Fibroblast of lung (primary cell): ENCODE data around the gene SLC22A23. TPM values are rescaled to one million over a fixed set of nuclear protein-coding genes. Genes with fewer than 3 reads are reported as not detected.

ENCODE experiments used
- DNase-seq, 2 donors: peaks; one replicate each; pipeline versions ENCODE4 v3.0.0 to v3.0.0-alpha.2; 2010; ENCODE audit warnings: low read depth in 2 of 2
- H2AFZ ChIP-seq: 2 replicates; pipeline ENCODE4 v1.5.1; 2012; ENCODE audit warnings: low read length, control low read depth, inconsistent platforms
- H3K27ac ChIP-seq: 2 replicates; pipeline ENCODE4 v1.5.1; 2011; ENCODE audit warnings: low read length, control low read depth; ENCODE audit not compliant: insufficient read depth
- H3K27me3 ChIP-seq: 2 replicates; pipeline ENCODE4 v1.5.1; 2011; ENCODE audit warnings: mild to moderate bottlenecking, low read length; ENCODE audit not compliant: control insufficient read depth, insufficient read depth
- H3K36me3 ChIP-seq: 2 replicates; pipeline ENCODE4 v1.5.1; 2011; ENCODE audit warnings: low read length; ENCODE audit not compliant: control insufficient read depth, insufficient read depth
- H3K4me1 ChIP-seq: 2 replicates; pipeline ENCODE4 v1.5.1; 2011; ENCODE audit warnings: low read length; ENCODE audit not compliant: control insufficient read depth, insufficient read depth; ENCODE audit errors: extremely low read depth
- H3K4me2 ChIP-seq: 2 replicates; pipeline ENCODE4 v1.5.1; 2011; ENCODE audit warnings: low read length, control low read depth; ENCODE audit not compliant: insufficient read depth; ENCODE audit errors: extremely low read depth
- H3K4me3 ChIP-seq, 4 experiments: fragments of 200-600 bp in 1 of 4; sonication (generic) in 1 of 4; replicated peaks in 1 of 4; 2 replicates each; pipeline ENCODE4 v1.5.1; 2011 to 2016; ENCODE audit warnings: low read length in 4 of 4, low read depth in 3 of 4, mild to moderate bottlenecking in 3 of 4, control low read depth in 2 of 4, inconsistent platforms in 1 of 4, mixed read lengths in 1 of 4; ENCODE audit not compliant: insufficient read depth in 1 of 4; ENCODE audit errors: control extremely low read depth in 1 of 4
- H3K79me2 ChIP-seq: 2 replicates; pipeline ENCODE4 v1.5.1; 2012; ENCODE audit warnings: mild to moderate bottlenecking, low read length, inconsistent platforms; ENCODE audit not compliant: control insufficient read depth, insufficient read depth
- H3K9ac ChIP-seq: 2 replicates; pipeline ENCODE4 v1.5.1; 2011; ENCODE audit warnings: mild to moderate bottlenecking, low read length, control low read depth; ENCODE audit not compliant: insufficient read depth
- H3K9me3 ChIP-seq: 2 replicates; pipeline ENCODE4 v1.5.1; 2012; ENCODE audit warnings: low read depth, low read length; ENCODE audit not compliant: control insufficient read depth, insufficient read depth
- H4K20me1 ChIP-seq: 2 replicates; pipeline ENCODE4 v1.5.1; 2011; ENCODE audit warnings: low read length; ENCODE audit not compliant: control insufficient read depth, insufficient read depth; ENCODE audit errors: extremely low read depth
- EZH2 ChIP-seq: IDR thresholded peaks from 2 replicates; pipeline ENCODE4 v1.5.1; 2012; ENCODE audit warnings: low read length, control low read depth, mild to moderate bottlenecking; ENCODE audit errors: missing control alignments
- polyA plus RNA-seq, 2 donors: library from polyadenylated mRNA; depleted of rRNA in 1 of 2; stranded (reverse) in 1 of 2; unstranded in 1 of 2; fragments of >200 nt; gene quantifications; 2 replicates each; pipeline ENCODE4 v1.2.1, GENCODE V29; 2011 to 2012; ENCODE audit warnings: missing spikeins in 1 of 2
- total RNA-seq: library from RNA; depleted of rRNA; stranded (reverse); fragments of >200 nt; gene quantifications from 2 replicates; pipeline ENCODE4 v1.2.1, GENCODE V29; 2014
- TF ChIP-seq, protein P1 (sequence below), 2 donors: IDR thresholded peaks in 1 of 2; conservative IDR thresholded peaks in 1 of 2; 1 replicate in 1 of 2; 2 replicates in 1 of 2; pipeline ENCODE4 v1.5.1; 2011 to 2012; ENCODE audit warnings: low read length in 2 of 2, control low read depth in 1 of 2, inconsistent platforms in 1 of 2, low read depth in 1 of 2, mild to moderate bottlenecking in 1 of 2

SLC22A23 gene
- total and polyA plus RNA-seq, 2 donors (not counting 1 experiment from before 2014, with no cell fraction given) = 0.37 to 3.0 TPM

- H3K36me3 ChIP-seq = no peaks in the 10 kb centered on the region
- no peak overlapping the region for H3K4me3 ChIP-seq
- H3K27ac ChIP-seq = no peak overlapping the region
- H3K4me2 ChIP-seq = no peak overlapping the region
- no peak overlapping the region for H2AFZ ChIP-seq
- H3K4me1 ChIP-seq = peaks cover 2% of the 10 kb centered on the region
- no peak for TF ChIP-seq EZH2
- TF ChIP-seq, protein P1, sequence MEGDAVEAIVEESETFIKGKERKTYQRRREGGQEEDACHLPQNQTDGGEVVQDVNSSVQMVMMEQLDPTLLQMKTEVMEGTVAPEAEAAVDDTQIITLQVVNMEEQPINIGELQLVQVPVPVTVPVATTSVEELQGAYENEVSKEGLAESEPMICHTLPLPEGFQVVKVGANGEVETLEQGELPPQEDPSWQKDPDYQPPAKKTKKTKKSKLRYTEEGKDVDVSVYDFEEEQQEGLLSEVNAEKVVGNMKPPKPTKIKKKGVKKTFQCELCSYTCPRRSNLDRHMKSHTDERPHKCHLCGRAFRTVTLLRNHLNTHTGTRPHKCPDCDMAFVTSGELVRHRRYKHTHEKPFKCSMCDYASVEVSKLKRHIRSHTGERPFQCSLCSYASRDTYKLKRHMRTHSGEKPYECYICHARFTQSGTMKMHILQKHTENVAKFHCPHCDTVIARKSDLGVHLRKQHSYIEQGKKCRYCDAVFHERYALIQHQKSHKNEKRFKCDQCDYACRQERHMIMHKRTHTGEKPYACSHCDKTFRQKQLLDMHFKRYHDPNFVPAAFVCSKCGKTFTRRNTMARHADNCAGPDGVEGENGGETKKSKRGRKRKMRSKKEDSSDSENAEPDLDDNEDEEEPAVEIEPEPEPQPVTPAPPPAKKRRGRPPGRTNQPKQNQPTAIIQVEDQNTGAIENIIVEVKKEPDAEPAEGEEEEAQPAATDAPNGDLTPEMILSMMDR (conservative IDR thresholded peaks at IDR 0.05 in 1 of 2, IDR thresholded peaks at IDR 0.05 in 1 of 2; ENCODE audit: low read depth in 1 of 2, low read length in 2 of 2) = no peak
- H3K27me3 ChIP-seq = peaks cover 3% of the 10 kb centered on the region
- DNase-seq = no peak
- H3K9ac ChIP-seq = no peak overlapping the region
- no peaks in the 10 kb centered on the region for H3K79me2 ChIP-seq
- H4K20me1 ChIP-seq = no peaks in the 10 kb centered on the region
- H3K9me3 ChIP-seq = no peaks in the 10 kb centered on the region
These were observed 104.2 kb downstream of the SLC22A23 start for GRCh38 chr6:3352678-3353077.

DNA sequence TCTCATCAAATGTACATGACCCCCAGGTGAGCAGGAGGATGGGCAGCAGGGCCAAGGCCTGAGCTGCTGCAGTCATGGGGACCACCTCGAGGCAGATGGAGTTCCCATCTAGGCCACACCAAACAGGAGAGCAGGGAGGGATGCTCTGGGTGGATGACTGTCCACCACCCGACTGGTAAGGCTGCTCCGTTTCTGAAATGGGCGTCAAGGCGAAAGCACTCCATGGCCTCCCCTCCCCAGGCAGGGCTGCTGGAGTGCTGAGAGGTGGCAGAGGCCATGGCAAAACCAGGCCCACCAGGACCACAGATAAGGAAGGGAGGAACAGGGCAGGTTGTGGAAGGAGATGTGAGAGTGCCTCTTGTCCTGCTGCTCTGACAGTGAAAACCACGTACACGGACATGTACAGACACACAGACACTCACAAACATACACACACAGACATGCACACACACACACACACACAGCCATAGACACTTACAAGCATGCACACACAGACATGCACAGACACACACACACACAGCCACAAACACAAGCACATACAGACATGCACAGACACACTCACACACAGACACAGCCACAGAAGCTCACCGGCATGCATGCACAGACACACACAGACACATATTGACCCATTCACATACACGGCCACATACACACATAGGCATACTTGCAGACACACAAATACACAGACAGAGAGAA is 104.9 kb downstream of the SLC22A23 start:
- no peaks in the 10 kb centered on the region for H3K36me3 ChIP-seq
- H3K4me1 ChIP-seq = peaks cover 2% of the 10 kb centered on the region
- no peaks in the 10 kb centered on the region for H4K20me1 ChIP-seq
- TF ChIP-seq EZH2 = no peak
- TF ChIP-seq, protein P1 (conservative IDR thresholded peaks at IDR 0.05 in 1 of 2, IDR thresholded peaks at IDR 0.05 in 1 of 2; ENCODE audit: low read depth in 1 of 2, low read length in 2 of 2) = no peak
- no peak overlapping the region for H3K27ac ChIP-seq
- H3K4me3 ChIP-seq = no peak overlapping the region
- H2AFZ ChIP-seq = no peak overlapping the region
- H3K9ac ChIP-seq = no peak overlapping the region
- H3K27me3 ChIP-seq = peaks cover 7% of the 10 kb centered on the region
- H3K4me2 ChIP-seq = no peak overlapping the region
- no peaks in the 10 kb centered on the region for H3K9me3 ChIP-seq
- no peak for DNase-seq
- no peaks in the 10 kb centered on the region for H3K79me2 ChIP-seq

GRCh38 chr6:3351105-3351676 is 105.7 kb downstream of the SLC22A23 start:
- H3K9ac ChIP-seq = no peak overlapping the region
- H3K4me1 ChIP-seq = peaks cover 2% of the 10 kb centered on the region
- H3K27ac ChIP-seq = no peak overlapping the region
- no peaks in the 10 kb centered on the region for H4K20me1 ChIP-seq
- DNase-seq = peak in 1 of 2 donors; percentile 60
- H3K9me3 ChIP-seq = no peaks in the 10 kb centered on the region
- TF ChIP-seq, protein P1 (conservative IDR thresholded peaks at IDR 0.05 in 1 of 2, IDR thresholded peaks at IDR 0.05 in 1 of 2; ENCODE audit: low read depth in 1 of 2, low read length in 2 of 2) = no peak
- no peak for TF ChIP-seq EZH2
- H2AFZ ChIP-seq = no peak overlapping the region
- H3K4me3 ChIP-seq = no peak overlapping the region
- H3K79me2 ChIP-seq = no peaks in the 10 kb centered on the region
- H3K4me2 ChIP-seq = no peak overlapping the region
- peaks cover 7% of the 10 kb centered on the region for H3K27me3 ChIP-seq
- H3K36me3 ChIP-seq = no peaks in the 10 kb centered on the region
